ENCODE results near the gene BTG3.

The BTG3 gene

DNA sequence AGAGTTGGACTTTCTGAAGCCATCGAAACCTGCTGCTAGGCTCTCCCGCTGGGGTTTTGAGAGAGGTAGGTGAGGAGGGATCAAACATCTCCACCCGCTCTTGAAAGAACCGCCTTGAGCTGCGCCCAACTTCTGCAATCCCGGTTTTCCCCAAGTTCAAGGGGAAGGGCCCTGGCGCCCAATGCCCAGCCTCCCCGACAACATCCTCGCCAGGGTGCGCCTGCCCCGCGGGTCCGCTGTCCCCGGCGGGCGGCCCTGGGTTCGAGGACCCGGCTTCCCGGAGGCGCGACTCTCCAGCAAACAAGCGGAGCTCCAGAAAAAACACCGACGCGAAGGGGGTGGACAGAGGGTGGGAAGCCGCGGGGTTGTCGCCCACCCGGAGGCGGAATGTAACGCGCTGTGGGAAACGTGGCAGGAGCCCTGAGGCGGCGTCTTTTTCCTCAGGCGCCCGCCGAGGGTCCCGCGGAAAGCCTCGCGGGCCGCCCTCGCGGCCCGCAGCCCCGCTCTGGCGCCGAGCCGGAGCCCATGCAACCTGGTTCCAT lies 607 bp downstream of the BTG3 start:
- no peaks in the 10 kb centered on the region for H3K9me2 ChIP-seq (replicated peaks; ENCODE audit: control insufficient read depth, low read length)
- H3K4me2 ChIP-seq (ENCODE audit: low read length), result peak overlapping the region; percentile 67
- H4K20me1 ChIP-seq (ENCODE audit: control insufficient read depth, insufficient read depth, low read depth, low read length), result peaks cover 29% of the 10 kb centered on the region
- peaks cover 51% of the 10 kb centered on the region for H3K36me3 ChIP-seq (ENCODE audit: control insufficient read depth, low read length)
- peaks cover 56% of the 10 kb centered on the region for H3K79me2 ChIP-seq (ENCODE audit: control insufficient read depth, low read length)
- TF ChIP-seq, protein P1, sequence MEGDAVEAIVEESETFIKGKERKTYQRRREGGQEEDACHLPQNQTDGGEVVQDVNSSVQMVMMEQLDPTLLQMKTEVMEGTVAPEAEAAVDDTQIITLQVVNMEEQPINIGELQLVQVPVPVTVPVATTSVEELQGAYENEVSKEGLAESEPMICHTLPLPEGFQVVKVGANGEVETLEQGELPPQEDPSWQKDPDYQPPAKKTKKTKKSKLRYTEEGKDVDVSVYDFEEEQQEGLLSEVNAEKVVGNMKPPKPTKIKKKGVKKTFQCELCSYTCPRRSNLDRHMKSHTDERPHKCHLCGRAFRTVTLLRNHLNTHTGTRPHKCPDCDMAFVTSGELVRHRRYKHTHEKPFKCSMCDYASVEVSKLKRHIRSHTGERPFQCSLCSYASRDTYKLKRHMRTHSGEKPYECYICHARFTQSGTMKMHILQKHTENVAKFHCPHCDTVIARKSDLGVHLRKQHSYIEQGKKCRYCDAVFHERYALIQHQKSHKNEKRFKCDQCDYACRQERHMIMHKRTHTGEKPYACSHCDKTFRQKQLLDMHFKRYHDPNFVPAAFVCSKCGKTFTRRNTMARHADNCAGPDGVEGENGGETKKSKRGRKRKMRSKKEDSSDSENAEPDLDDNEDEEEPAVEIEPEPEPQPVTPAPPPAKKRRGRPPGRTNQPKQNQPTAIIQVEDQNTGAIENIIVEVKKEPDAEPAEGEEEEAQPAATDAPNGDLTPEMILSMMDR (IDR thresholded peaks at IDR 0.05; ENCODE audit: low read depth, low read length, poor library complexity, severe bottlenecking), result no peak
- no peak for TF ChIP-seq EZH2phosphoT487 (IDR thresholded peaks at IDR 0.05; ENCODE audit: borderline replicate concordance, low read length)
- H3F3A ChIP-seq (ENCODE audit: control insufficient read depth, insufficient read depth), result peaks cover 4% of the 10 kb centered on the region; the same call in 1 of the 2 replicates
- peaks cover 25% of the 10 kb centered on the region for H3K4me1 ChIP-seq (ENCODE audit: control insufficient read depth, low read length)
- H3K9me3 ChIP-seq (ENCODE audit: control insufficient read depth, insufficient read depth, low read length), result no peaks in the 10 kb centered on the region
- no peaks in the 10 kb centered on the region for H3K27me3 ChIP-seq (ENCODE audit: control insufficient read depth, low read length)
- H3K27ac ChIP-seq (ENCODE audit: low read depth, low read length), result peak overlapping the region; percentile 48
- peak overlapping the region; percentile 99 for H3K4me3 ChIP-seq (ENCODE audit: low read length)

DNA sequence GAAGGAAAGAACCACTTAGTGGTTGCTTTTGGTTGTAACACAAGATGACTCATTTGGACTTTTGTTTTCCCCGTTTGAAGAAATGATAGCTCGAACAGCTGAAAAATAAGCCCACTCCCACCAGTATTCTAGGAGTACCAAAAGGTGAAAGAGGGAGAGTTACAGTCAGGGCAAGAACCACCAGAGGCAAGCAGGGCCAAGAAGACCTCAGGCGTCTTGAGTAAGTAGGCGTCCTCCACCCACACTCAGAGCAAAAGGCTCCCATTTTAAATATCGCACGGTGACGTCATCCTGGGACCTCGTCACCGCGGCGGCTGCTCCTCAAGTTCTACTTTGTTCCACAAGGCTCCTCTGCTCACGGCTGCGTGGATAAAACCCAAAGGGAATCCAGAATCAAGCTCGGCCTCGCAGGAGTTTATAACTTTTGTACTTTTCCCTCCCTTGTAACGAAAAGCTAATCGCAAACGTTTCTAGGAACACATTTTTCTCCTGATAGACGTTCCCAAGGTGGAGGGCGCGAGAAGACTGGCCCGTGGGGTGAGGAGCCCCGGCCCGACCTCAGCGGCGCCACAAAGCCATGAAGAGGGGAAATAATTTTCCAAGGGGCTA lies 1.2 kb downstream of the BTG3 start:
- Histone ChIP-seq H3K36me3 (ENCODE audit: control insufficient read depth, low read length) (peaks cover 57% of the 10 kb centered on the region), H3K9me2 (replicated peaks; ENCODE audit: control insufficient read depth, low read length) (no peaks in the 10 kb centered on the region), H3K27me3 (ENCODE audit: control insufficient read depth, low read length) (no peaks in the 10 kb centered on the region), H3K79me2 (ENCODE audit: control insufficient read depth, low read length) (peaks cover 61% of the 10 kb centered on the region), H3K4me3 (ENCODE audit: low read length) (peak overlapping the region; percentile 99), H4K20me1 (ENCODE audit: control insufficient read depth, insufficient read depth, low read depth, low read length) (peaks cover 29% of the 10 kb centered on the region), H3K9me3 (ENCODE audit: control insufficient read depth, insufficient read depth, low read length) (no peaks in the 10 kb centered on the region), H3F3A (ENCODE audit: control insufficient read depth, insufficient read depth) (peaks cover 4% of the 10 kb centered on the region; the same call in 1 of the 2 replicates), H3K4me1 (ENCODE audit: control insufficient read depth, low read length) (peaks cover 25% of the 10 kb centered on the region), H3K27ac (ENCODE audit: low read depth, low read length) (peak overlapping the region; percentile 48), H3K4me2 (ENCODE audit: low read length) (peak overlapping the region; percentile 67)
- TF ChIP-seq, protein P1 (IDR thresholded peaks at IDR 0.05; ENCODE audit: low read depth, low read length, poor library complexity, severe bottlenecking), result no peak
- no peak for TF ChIP-seq EZH2phosphoT487 (IDR thresholded peaks at IDR 0.05; ENCODE audit: borderline replicate concordance, low read length)

DNA sequence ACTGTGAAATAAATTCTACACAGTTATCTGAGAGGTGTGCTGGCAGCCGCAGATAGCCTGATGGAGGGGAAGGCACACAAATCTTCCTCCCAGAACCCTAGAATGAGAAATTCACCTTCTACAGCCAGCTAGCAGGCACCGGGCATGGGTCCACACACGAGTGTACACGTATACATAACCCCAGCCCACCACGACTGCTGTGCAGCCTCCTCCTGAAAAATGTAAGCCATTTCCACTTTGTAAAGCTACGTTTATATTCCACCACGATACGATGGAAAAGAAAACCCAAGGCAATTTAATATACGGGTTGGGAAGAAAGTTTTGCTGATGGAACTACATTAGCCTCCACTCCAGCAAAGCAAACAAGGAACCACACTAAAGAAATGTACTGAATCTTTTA lies 1.8 kb downstream of the BTG3 start:
- peaks cover 63% of the 10 kb centered on the region for H3K36me3 ChIP-seq (ENCODE audit: control insufficient read depth, low read length)
- H3F3A ChIP-seq (ENCODE audit: control insufficient read depth, insufficient read depth), result peaks cover 4% of the 10 kb centered on the region; the same call in 1 of the 2 replicates
- H3K4me1 ChIP-seq (ENCODE audit: control insufficient read depth, low read length), result peaks cover 25% of the 10 kb centered on the region
- no peaks in the 10 kb centered on the region for H3K27me3 ChIP-seq (ENCODE audit: control insufficient read depth, low read length)
- H3K9me2 ChIP-seq (replicated peaks; ENCODE audit: control insufficient read depth, low read length), result no peaks in the 10 kb centered on the region
- H3K79me2 ChIP-seq (ENCODE audit: control insufficient read depth, low read length), result peaks cover 67% of the 10 kb centered on the region
- no peak overlapping the region for H3K27ac ChIP-seq (ENCODE audit: low read depth, low read length)
- TF ChIP-seq EZH2phosphoT487 (IDR thresholded peaks at IDR 0.05; ENCODE audit: borderline replicate concordance, low read length), result no peak
- TF ChIP-seq, protein P1 (IDR thresholded peaks at IDR 0.05; ENCODE audit: low read depth, low read length, poor library complexity, severe bottlenecking), result no peak
- H3K4me2 ChIP-seq (ENCODE audit: low read length), result peak overlapping the region; percentile 67
- H3K9me3 ChIP-seq (ENCODE audit: control insufficient read depth, insufficient read depth, low read length), result no peaks in the 10 kb centered on the region
- peak overlapping the region; percentile 99 for H3K4me3 ChIP-seq (ENCODE audit: low read length)
- peaks cover 29% of the 10 kb centered on the region for H4K20me1 ChIP-seq (ENCODE audit: control insufficient read depth, insufficient read depth, low read depth, low read length)
